Measurements from ENCODE around the gene SLC35C1.
"Not testable (repeated sequence)": the region's sequence is repeated elsewhere in the genome, so short reads cannot be mapped to it uniquely, and the experiment has no call there.

The SLC35C1 gene

DNA sequence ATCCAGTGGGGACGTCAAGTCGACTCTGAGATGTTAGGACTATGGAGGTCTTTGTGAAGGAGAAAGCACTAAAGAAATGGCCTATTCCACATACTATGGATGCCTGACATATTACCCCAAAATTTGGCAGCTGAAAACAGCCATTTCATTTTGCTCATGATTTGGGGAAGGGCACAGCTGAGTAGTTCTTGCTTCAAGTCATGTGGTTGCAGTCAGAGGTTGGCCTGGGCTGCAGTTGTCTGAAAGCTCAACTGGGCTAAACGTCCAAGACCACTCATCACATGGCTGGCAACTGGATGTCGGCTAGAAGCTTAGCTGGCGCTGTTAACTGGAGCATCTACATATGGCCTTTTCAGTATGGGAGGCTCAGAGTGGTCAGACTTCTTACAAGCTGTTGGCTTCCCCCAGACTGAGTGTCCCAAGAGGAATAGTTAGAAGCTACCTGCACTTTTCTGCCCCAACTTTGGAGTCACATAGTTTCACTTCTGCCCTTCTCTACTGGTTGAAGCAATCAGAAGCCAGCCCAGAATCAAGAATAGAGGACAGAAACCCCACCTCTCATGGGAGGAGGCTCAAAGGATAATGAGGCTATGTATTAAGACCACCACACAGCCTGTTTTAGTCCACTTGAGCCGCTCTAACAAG is 14.1 kb downstream of the SLC35C1 start:
- DNase-seq (ENCODE audit: low read depth in 2 of 2), result no peak
- no peak overlapping the region for H3K4me3 ChIP-seq (replicated peaks in 1 of 2; ENCODE audit: low read depth in 2 of 2, low read length in 2 of 2)
- TF ChIP-seq CTCF (IDR thresholded peaks at IDR 0.05; ENCODE audit: low read depth, low read length), result no peak

DNA sequence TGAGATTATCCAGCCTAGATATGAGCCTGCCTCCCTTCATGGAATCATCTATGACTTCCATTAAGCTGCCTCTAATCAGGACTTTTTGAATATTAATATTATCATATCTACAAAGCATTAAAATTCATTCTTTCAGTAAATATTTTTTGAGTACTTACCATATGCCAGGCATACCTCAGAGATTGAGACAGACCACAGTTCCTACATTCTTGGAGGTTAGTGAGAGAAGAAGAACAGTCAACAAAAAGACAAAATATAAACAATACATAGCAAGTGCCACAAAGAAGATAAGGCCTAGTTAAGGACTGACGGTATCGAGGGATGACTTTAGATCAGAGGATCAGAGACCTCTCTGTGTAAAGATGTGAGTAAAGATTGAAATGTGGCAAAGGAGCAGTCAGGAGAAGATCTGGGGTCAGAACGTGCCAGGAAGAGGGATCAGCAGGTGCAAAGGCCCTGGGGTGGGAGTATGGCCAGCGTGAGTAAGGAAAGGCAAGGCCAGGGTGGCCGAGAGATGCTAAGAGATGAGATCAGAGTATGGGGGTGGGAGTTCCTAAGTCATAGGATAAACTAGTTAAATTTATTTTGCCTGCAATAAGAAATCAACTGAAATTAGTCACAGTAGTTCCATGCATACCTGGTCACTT is 15.4 kb downstream of the SLC35C1 start:
- no peak for TF ChIP-seq CTCF (IDR thresholded peaks at IDR 0.05; ENCODE audit: low read depth, low read length)
- no peak for DNase-seq (ENCODE audit: low read depth in 2 of 2)
- no peak overlapping the region for H3K4me3 ChIP-seq (replicated peaks in 1 of 2; ENCODE audit: low read depth in 2 of 2, low read length in 2 of 2)

GRCh38 chr11:45826492-45826891 is 21.5 kb downstream of the SLC35C1 start:
- DNase-seq (ENCODE audit: low read depth in 2 of 2); H3K4me3 ChIP-seq (replicated peaks in 1 of 2; ENCODE audit: low read depth in 2 of 2, low read length in 2 of 2): not testable (repeated sequence)

DNA sequence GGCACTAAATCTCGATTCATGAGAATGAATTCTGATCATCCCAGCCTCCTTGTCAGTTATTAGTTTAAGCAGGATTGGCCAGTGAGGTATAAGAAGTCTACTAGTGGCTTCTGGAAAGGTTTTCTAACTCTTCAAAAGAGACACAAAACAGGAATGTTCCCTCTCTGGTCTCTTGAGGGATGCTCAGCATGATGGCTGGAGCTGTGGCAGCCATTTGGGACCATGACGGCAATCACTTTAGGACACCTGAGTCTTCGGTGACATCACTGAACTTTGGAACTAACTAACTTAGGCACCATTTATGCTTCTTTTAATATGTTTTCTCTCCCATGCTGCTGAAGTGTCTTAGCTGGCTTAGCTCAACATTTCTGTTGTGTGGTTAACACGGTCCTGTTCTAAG is 22.2 kb downstream of the SLC35C1 start:
- no peak overlapping the region for H3K4me3 ChIP-seq (replicated peaks in 1 of 2; ENCODE audit: low read depth in 2 of 2, low read length in 2 of 2)
- no peak for DNase-seq (ENCODE audit: low read depth in 2 of 2)
- TF ChIP-seq CTCF (IDR thresholded peaks at IDR 0.05; ENCODE audit: low read depth, low read length), result no peak

GRCh38 chr11:45828996-45829395 is 24.0 kb downstream of the SLC35C1 start:
- DNase-seq (ENCODE audit: low read depth in 2 of 2), result no peak
- no peak overlapping the region for H3K4me3 ChIP-seq (replicated peaks in 1 of 2; ENCODE audit: low read depth in 2 of 2, low read length in 2 of 2)
- no peak for TF ChIP-seq CTCF (IDR thresholded peaks at IDR 0.05; ENCODE audit: low read depth, low read length)

GRCh38 chr11:45830596-45830995 is 25.6 kb downstream of the SLC35C1 start:
- DNase-seq (ENCODE audit: low read depth in 2 of 2), result no peak
- TF ChIP-seq CTCF (IDR thresholded peaks at IDR 0.05; ENCODE audit: low read depth, low read length), result no peak
- H3K4me3 ChIP-seq (replicated peaks in 1 of 2; ENCODE audit: low read depth in 2 of 2, low read length in 2 of 2), result no peak overlapping the region

- no peak for TF ChIP-seq CTCF (IDR thresholded peaks at IDR 0.05; ENCODE audit: low read depth, low read length)
- H3K4me3 ChIP-seq (replicated peaks in 1 of 2; ENCODE audit: low read depth in 2 of 2, low read length in 2 of 2), result no peak overlapping the region
- DNase-seq (ENCODE audit: low read depth in 2 of 2), result no peak
These were observed 28.0 kb downstream of the SLC35C1 start for GRCh38 chr11:45832811-45833441.
